ENCODE measurements around the gene ANKS3. TPM values are rescaled to one million over a fixed set of nuclear protein-coding genes. Genes with fewer than 3 reads are reported as not detected.

Gene ANKS3
- total RNA-seq, 1 experiment from 2014 or later: 27.2 TPM

GRCh38 chr16:4696172-4696904 is 37.7 kb downstream of the ANKS3 start:
- DNase-seq (ENCODE audit: low spot score): no peak

GRCh38 chr16:4695473-4696171 is 38.4 kb downstream of the ANKS3 start:
- DNase-seq (ENCODE audit: low spot score): no peak

GRCh38 chr16:4694642-4695451 is 39.2 kb downstream of the ANKS3 start:
- no peak for DNase-seq (ENCODE audit: low spot score)

GRCh38 chr16:4693956-4694641 is 40.0 kb downstream of the ANKS3 start:
- DNase-seq (ENCODE audit: low spot score): peak; percentile 52

GRCh38 chr16:4693296-4693955 is 40.6 kb downstream of the ANKS3 start, which contains the start of gene NUDT16L1:
NUDT16L1 (plus strand) TSS chr16:4693562; CDS start chr16:4693727, 165 bp downstream.
- DNase-seq (ENCODE audit: low spot score): peak; percentile 95

- no peak for DNase-seq (ENCODE audit: low spot score)
Measured at GRCh38 chr16:4692460-4693295, 41.4 kb downstream of the ANKS3 start.

GRCh38 chr16:4691666-4692412 is 42.2 kb downstream of the ANKS3 start:
- DNase-seq (ENCODE audit: low spot score): no peak

GRCh38 chr16:4690946-4691665 is 43.0 kb downstream of the ANKS3 start:
- DNase-seq (ENCODE audit: low spot score): no peak

GRCh38 chr16:4689864-4690704 is 44.0 kb downstream of the ANKS3 start:
- DNase-seq (ENCODE audit: low spot score): no peak

GRCh38 chr16:4689091-4689671 is 44.9 kb downstream of the ANKS3 start:
- DNase-seq (ENCODE audit: low spot score): no peak

- DNase-seq (ENCODE audit: low spot score): no peak
Measured at GRCh38 chr16:4688674-4689045, 45.4 kb downstream of the ANKS3 start.

- DNase-seq (ENCODE audit: low spot score): no peak
Measured at GRCh38 chr16:4687946-4688673, 46.0 kb downstream of the ANKS3 start.

- no peak for DNase-seq (ENCODE audit: low spot score)
Measured at GRCh38 chr16:4687416-4687815, 46.7 kb downstream of the ANKS3 start.

- DNase-seq (ENCODE audit: low spot score): no peak
Measured at GRCh38 chr16:4686497-4687210, 47.4 kb downstream of the ANKS3 start.

GRCh38 chr16:4685776-4686496 is 48.1 kb downstream of the ANKS3 start:
- DNase-seq (ENCODE audit: low spot score): no peak
